H1 (cell line): ENCODE measurements around the gene RERE. TPM values are rescaled to one million over a fixed set of nuclear protein-coding genes. Genes with fewer than 3 reads are reported as not detected.

ENCODE experiments used
- CTCF ChIA-PET: fragments of 300-600 bp; sonication (Branson Sonifier 250); formaldehyde crosslinking; loops from one replicate; lab custom pipeline; 2021; ENCODE audit not compliant: partially characterized antibody; lab: Charles Lee
- POLR2A ChIA-PET: fragments of 300-600 bp; sonication (Branson Sonifier 250); formaldehyde crosslinking; loops from one replicate; lab custom pipeline; 2021; ENCODE audit warnings: inconsistent platforms; ENCODE audit not compliant: partially characterized antibody; lab: Charles Lee
- DNase-seq, 2 experiments: peaks; one replicate each; pipeline versions ENCODE4 v3.0.0 to v3.0.0-alpha.2; 2010 to 2022; ENCODE audit warnings: low spot score in 2 of 2, low read depth in 1 of 2, mixed read lengths in 1 of 2
- FAIRE-seq: peaks from 2 replicates; lab custom pipeline; 2011; peaks lifted over from hg19 to GRCh38; lab: Jason Lieb, UNC
- H2AFZ ChIP-seq: 2 replicates; pipeline ENCODE4 v1.8.1; 2012; ENCODE audit warnings: low read length, inconsistent platforms
- H2AK5ac ChIP-seq: 2 replicates; pipeline ENCODE4 v1.6.1; 2013; ENCODE audit warnings: low read depth, low read length
- H2BK120ac ChIP-seq: replicated peaks from 2 replicates; pipeline ENCODE3; 2013; ENCODE audit warnings: low read depth, low read length, inconsistent platforms
- H2BK12ac ChIP-seq: 2 replicates; pipeline ENCODE4 v1.6.1; 2013; ENCODE audit warnings: low read depth, low read length
- H2BK15ac ChIP-seq: 2 replicates; pipeline ENCODE4 v1.6.1; 2013; ENCODE audit warnings: low read length
- H2BK20ac ChIP-seq: 2 replicates; pipeline ENCODE4 v1.6.1; 2013; ENCODE audit warnings: low read length
- H2BK5ac ChIP-seq: 2 replicates; pipeline ENCODE4 v1.6.1; 2013; ENCODE audit warnings: low read depth, low read length
- H3K14ac ChIP-seq: 2 replicates; pipeline ENCODE4 v1.6.1; 2013; ENCODE audit warnings: inconsistent platforms; ENCODE audit not compliant: insufficient read length
- H3K18ac ChIP-seq: 2 replicates; pipeline ENCODE4 v1.6.1; 2013; ENCODE audit warnings: low read length; ENCODE audit errors: extremely low read depth
- H3K23ac ChIP-seq: 2 replicates; pipeline ENCODE4 v1.6.1; 2013; ENCODE audit warnings: inconsistent platforms; ENCODE audit not compliant: insufficient read length
- H3K23me2 ChIP-seq: 2 replicates; pipeline ENCODE4 v1.6.1; 2013; ENCODE audit warnings: low read depth, low read length
- H3K27ac ChIP-seq: 2 replicates; pipeline ENCODE4 v1.6.1; 2011; ENCODE audit warnings: low read depth, low read length, inconsistent platforms
- H3K27me3 ChIP-seq, 4 experiments: replicated peaks in 1 of 4; 1 replicate in 1 of 4; 2 replicates in 3 of 4; pipeline versions ENCODE4 v1.6.1 to v1.8.1; 2011 to 2013; ENCODE audit warnings: low read length in 3 of 4, mild to moderate bottlenecking in 3 of 4, inconsistent platforms in 2 of 4, mixed read lengths in 2 of 4, moderate library complexity in 1 of 4; ENCODE audit not compliant: control insufficient read depth in 3 of 4, insufficient read depth in 3 of 4; ENCODE audit errors: extremely low read depth in 1 of 4
- H3K36me3 ChIP-seq, 4 experiments: 2 replicates each; pipeline versions ENCODE4 v1.6.1 to v1.8.1; 2011 to 2013; ENCODE audit warnings: mild to moderate bottlenecking in 4 of 4, low read length in 3 of 4, moderate library complexity in 2 of 4, control low read depth in 1 of 4, inconsistent platforms in 1 of 4; ENCODE audit not compliant: insufficient read depth in 4 of 4, control insufficient read depth in 2 of 4
- H3K4ac ChIP-seq: replicated peaks from 2 replicates; pipeline ENCODE3; 2013; ENCODE audit warnings: low read length, low read depth, mixed read lengths, inconsistent platforms; ENCODE audit not compliant: insufficient read length
- H3K4me1 ChIP-seq, 4 experiments: replicated peaks in 1 of 4; 1 replicate in 1 of 4; 2 replicates in 3 of 4; pipeline versions ENCODE4 v1.6.1 to v1.8.1; 2011 to 2013; ENCODE audit warnings: low read length in 3 of 4, inconsistent platforms in 2 of 4, mixed read lengths in 1 of 4; ENCODE audit not compliant: insufficient read depth in 4 of 4, control insufficient read depth in 3 of 4
- H3K4me2 ChIP-seq, 2 experiments: 2 replicates each; pipeline versions ENCODE4 v1.6.1 to v1.8.1; 2011 to 2013; ENCODE audit warnings: low read depth in 2 of 2, low read length in 2 of 2, control low read depth in 1 of 2, inconsistent platforms in 1 of 2, mild to moderate bottlenecking in 1 of 2; ENCODE audit not compliant: insufficient read depth in 1 of 2
- H3K4me3 ChIP-seq, 4 experiments: fragments of 200-600, 300-600 bp in 1 of 4; sonication (generic), shearing (Covaris generic), sonication (Bioruptor Twin) in 1 of 4; 2 replicates each; pipeline versions ENCODE4 v1.5.1 to v1.8.1; 2011 to 2016; ENCODE audit warnings: low read length in 4 of 4, low read depth in 3 of 4, control low read depth in 2 of 4, inconsistent platforms in 2 of 4, mild to moderate bottlenecking in 2 of 4, mixed read lengths in 1 of 4, moderate library complexity in 1 of 4; ENCODE audit not compliant: insufficient read depth in 2 of 4; ENCODE audit errors: extremely low read depth in 1 of 4
- H3K56ac ChIP-seq: replicated peaks from 2 replicates; pipeline ENCODE3; 2013; ENCODE audit warnings: low read depth, mild to moderate bottlenecking, mixed read lengths, low read length, inconsistent platforms; ENCODE audit not compliant: insufficient read length
- H3K79me1 ChIP-seq: 2 replicates; pipeline ENCODE4 v1.6.1; 2013; ENCODE audit warnings: low read depth, low read length, control low read depth
- H3K79me2 ChIP-seq, 2 experiments: 2 replicates each; pipeline versions ENCODE4 v1.6.1 to v1.8.1; 2012 to 2013; ENCODE audit warnings: low read length in 2 of 2, mild to moderate bottlenecking in 2 of 2, inconsistent platforms in 1 of 2; ENCODE audit not compliant: insufficient read depth in 2 of 2, control insufficient read depth in 1 of 2
- H3K9ac ChIP-seq, 4 experiments: replicated peaks in 1 of 4; 1 replicate in 1 of 4; 2 replicates in 3 of 4; pipeline versions ENCODE4 v1.6.1 to v1.8.1; 2011 to 2013; ENCODE audit warnings: low read depth in 3 of 4, low read length in 3 of 4, control low read depth in 2 of 4, mild to moderate bottlenecking in 2 of 4, moderate library complexity in 2 of 4, inconsistent platforms in 1 of 4; ENCODE audit errors: extremely low read depth in 1 of 4
- H3K9me3 ChIP-seq, 2 experiments: 2 replicates each; pipeline versions ENCODE4 v1.6.1 to v1.8.1; 2012 to 2013; ENCODE audit warnings: mild to moderate bottlenecking in 2 of 2, moderate library complexity in 2 of 2, control low read depth in 1 of 2, inconsistent platforms in 1 of 2, low read depth in 1 of 2, low read length in 1 of 2, mixed read lengths in 1 of 2; ENCODE audit not compliant: insufficient read depth in 2 of 2
- H4K20me1 ChIP-seq, 2 experiments: replicated peaks in 1 of 2; 2 replicates each; pipeline versions ENCODE3 to v1.8.1; 2011 to 2013; ENCODE audit warnings: inconsistent platforms in 2 of 2, low read length in 2 of 2, mild to moderate bottlenecking in 1 of 2; ENCODE audit not compliant: insufficient read depth in 2 of 2, control insufficient read depth in 1 of 2
- H4K5ac ChIP-seq: 2 replicates; pipeline ENCODE4 v1.6.1; 2013; ENCODE audit warnings: low read length, low read depth, mixed read lengths, inconsistent platforms; ENCODE audit not compliant: insufficient read length
- H4K8ac ChIP-seq: 2 replicates; pipeline ENCODE4 v1.8.0; 2013; ENCODE audit warnings: mild to moderate bottlenecking, moderate library complexity, low read length, inconsistent platforms; ENCODE audit not compliant: insufficient read depth; ENCODE audit errors: extremely low read depth
- H4K91ac ChIP-seq: replicated peaks from 2 replicates; pipeline ENCODE3; 2013; ENCODE audit warnings: low read length, mixed read lengths, inconsistent platforms; ENCODE audit not compliant: insufficient read length
- CTCF ChIP-seq, 3 experiments: IDR thresholded peaks; 1 replicate in 2 of 3; 2 replicates in 1 of 3; pipeline versions ENCODE4 v1.5.1 to v1.6.1; 2011; ENCODE audit warnings: low read length in 3 of 3, mild to moderate bottlenecking in 3 of 3, inconsistent platforms in 2 of 3, low read depth in 1 of 3, moderate library complexity in 1 of 3; ENCODE audit not compliant: insufficient read depth in 1 of 3; ENCODE audit errors: control extremely low read depth in 1 of 3
- RAD21 ChIP-seq, 2 experiments: IDR thresholded peaks in 1 of 2; conservative IDR thresholded peaks in 1 of 2; 2 replicates each; pipeline ENCODE4 v1.6.1; 2011; ENCODE audit warnings: low read depth in 2 of 2, low read length in 2 of 2, improper control_type of control experiment in 1 of 2, inconsistent platforms in 1 of 2, mild to moderate bottlenecking in 1 of 2, moderate library complexity in 1 of 2
- SIN3A ChIP-seq, 2 experiments: IDR thresholded peaks in 1 of 2; conservative IDR thresholded peaks in 1 of 2; 2 replicates each; pipeline ENCODE4 v1.6.1; 2011 to 2012; ENCODE audit warnings: low read length in 2 of 2, improper control_type of control experiment in 1 of 2, low read depth in 1 of 2, mild to moderate bottlenecking in 1 of 2
- WGBS, 2 experiments: shearing (Covaris generic) in 1 of 2; methylation state at CpG; one replicate each; pipeline versions ENCODE4 v1.1.6 to v1.1.7; 2013 to 2015; ENCODE audit warnings: low lambda C conversion rate in 2 of 2, mixed read lengths in 2 of 2, inconsistent platforms in 1 of 2, low coverage in 1 of 2, missing lambda C conversion rate in 1 of 2; ENCODE audit not compliant: insufficient replicate concordance in 2 of 2, insufficient coverage in 1 of 2, insufficient read length in 1 of 2; ENCODE audit errors: extremely low coverage in 1 of 2, missing lambda C conversion rate in 1 of 2; 5-methylcytosine and 5-hydroxymethylcytosine counted together
- polyA plus RNA-seq, 7 experiments: library from polyadenylated mRNA; depleted of rRNA in 3 of 7; stranded (reverse) in 5 of 7; unstranded in 2 of 7; fragments of >200 nt in 5 of 7; fragments of 200-250 nt in 2 of 7; gene quantifications; 1 replicate in 5 of 7; 2 replicates in 1 of 7; 4 replicates in 1 of 7; pipeline versions ENCODE4 v1.2.1 to v1.2.3, GENCODE V29; 2011 to 2013; ENCODE audit warnings: missing spikeins in 2 of 7, mixed read lengths in 2 of 7
- total RNA-seq: library from RNA; stranded (reverse); fragmentation: NEBNext Ultra II Directional; extraction: Animal tissue kit (Norgen Biotek cat#: 25700); gene quantifications from 2 replicates; pipeline ENCODE4 v1.2.1, GENCODE V29; 2021

Gene RERE
- total and polyA plus RNA-seq, 2 of the 8 experiments (the other 6 are each of a cell fraction or from before 2014, with no cell fraction given) = 15.3 to 142 TPM

- Histone ChIP-seq H3K4me3 (no peak overlapping the region), H3K9me3 (no peaks in the 10 kb centered on the region), H2BK20ac (no peak overlapping the region), H3K23me2 (no peaks in the 10 kb centered on the region), H3K4me1 (peaks cover 5 to 18% (median 8%) of the 10 kb centered on the region in 4 experiments; a peak in 6 of 7 replicates), H2BK15ac (no peak overlapping the region), H4K20me1 (peaks cover 33 to 55% of the 10 kb centered on the region in 2 experiments), H3K56ac (no peak overlapping the region), H2AK5ac (no peak overlapping the region), H4K5ac (no peak overlapping the region), H2AFZ (no peak overlapping the region), H4K8ac (no peak overlapping the region), H4K91ac (no peak overlapping the region), H2BK120ac (no peak overlapping the region), H3K27me3 (no peaks in the 10 kb centered on the region), H3K36me3 (no peaks in the 10 kb centered on the region), H2BK12ac (no peak overlapping the region), H3K18ac (no peak overlapping the region), H3K4me2 (no peak overlapping the region), H3K9ac (no peak overlapping the region), H3K79me2 (peaks cover 36 to 99% of the 10 kb centered on the region in 2 experiments), H3K23ac (no peak overlapping the region), H2BK5ac (no peak overlapping the region), H3K79me1 (peaks cover 10% of the 10 kb centered on the region), H3K27ac (no peak overlapping the region), H3K14ac (no peak overlapping the region), H3K4ac (no peak overlapping the region)
- WGBS, 2 experiments = 64% methylated on average over 8 of the region's 8 CpGs; no CpG with 5 or more reads in 1 of the 2 experiments
- ChIA-PET CTCF (interaction anchor here (0.5 to 7.5 kb wide), 22 partner anchors 9 to 164 kb away, joined by 3 to 58 read pairs (median 3); no protein-coding TSS in a partner anchor), POLR2A (interaction anchor here (0.8 to 1.7 kb wide), 2 partner anchors 25 to 74 kb away, joined by 3 to 4 read pairs; no protein-coding TSS in a partner anchor)
- DNase-seq (no peak), FAIRE-seq (peak; percentile 62)
- TF ChIP-seq CTCF (IDR thresholded peaks at IDR 0.05; ENCODE audit: control extremely low read depth in 1 of 3, insufficient read depth in 1 of 3, low read depth in 1 of 3, low read length in 3 of 3) = peak; percentile 30 to 77 (median 47)
- no peak for TF ChIP-seq SIN3A (conservative IDR thresholded peaks at IDR 0.05 in 1 of 2, IDR thresholded peaks at IDR 0.05 in 1 of 2; ENCODE audit: low read depth in 1 of 2, low read length in 2 of 2)
- peak; percentile 66 to 72 for TF ChIP-seq RAD21 (IDR thresholded peaks at IDR 0.05 in 1 of 2, conservative IDR thresholded peaks at IDR 0.05 in 1 of 2; ENCODE audit: low read depth in 2 of 2, low read length in 2 of 2)
Observed at GRCh38 chr1:8671306-8671917, 146.0 kb downstream of the RERE start.
